Neural crest cell (in vitro differentiated cells): ENCODE data around the gene FNBP1L. TPM values are rescaled to one million over a fixed set of nuclear protein-coding genes. Genes with fewer than 3 reads are reported as not detected.
"Not testable (repeated sequence)": the region's sequence is repeated elsewhere in the genome, so short reads cannot be mapped to it uniquely, and the experiment has no call there.

Source experiments
- DNase-seq: peaks from one replicate; pipeline ENCODE4 v3.0.0; 2021; ENCODE audit warnings: low read depth, mixed read lengths, low spot score
- H3K27ac Mint-ChIP-seq: one replicate; pipeline ENCODE4 v1.8.0; 2021; ENCODE audit warnings: mild to moderate bottlenecking, mixed read lengths; ENCODE audit not compliant: unreplicated experiment
- H3K27me3 Mint-ChIP-seq: 2 replicates; pipeline ENCODE4 v1.8.0; 2021; ENCODE audit warnings: low read depth, mild to moderate bottlenecking, mixed read lengths
- H3K36me3 Mint-ChIP-seq: 2 replicates; pipeline ENCODE4 v1.8.0; 2021; ENCODE audit warnings: low read depth, mild to moderate bottlenecking, mixed read lengths
- H3K4me1 Mint-ChIP-seq: 2 replicates; pipeline ENCODE4 v1.8.0; 2021; ENCODE audit warnings: mixed read lengths
- H3K4me3 Mint-ChIP-seq: one replicate; pipeline ENCODE4 v1.8.0; 2021; ENCODE audit warnings: mild to moderate bottlenecking, mixed read lengths
- H3K9me3 Mint-ChIP-seq: 2 replicates; pipeline ENCODE4 v1.8.0; 2021; ENCODE audit warnings: mixed read lengths
- total RNA-seq: library from RNA; stranded (reverse); gene quantifications from 2 replicates; pipeline ENCODE4 v1.2.1, GENCODE V29; 2021
- TF ChIP-seq, protein P1 (sequence below): fragments of 200-600 bp; sonication (generic); conservative IDR thresholded peaks from 2 replicates; pipeline ENCODE4 v1.5.0; 2021; ENCODE audit warnings: antibody characterized with exemption, mild to moderate bottlenecking

Gene FNBP1L
- total RNA-seq, 1 donor from 2014 or later, result 60.9 TPM

GRCh38 chr1:93585059-93585966 is 137.4 kb downstream of the FNBP1L start:
- H3K9me3 Mint-ChIP-seq, result no peaks in the 10 kb centered on the region
- no peak for DNase-seq
- H3K27me3 Mint-ChIP-seq, result no peaks in the 10 kb centered on the region
- TF ChIP-seq, protein P1, sequence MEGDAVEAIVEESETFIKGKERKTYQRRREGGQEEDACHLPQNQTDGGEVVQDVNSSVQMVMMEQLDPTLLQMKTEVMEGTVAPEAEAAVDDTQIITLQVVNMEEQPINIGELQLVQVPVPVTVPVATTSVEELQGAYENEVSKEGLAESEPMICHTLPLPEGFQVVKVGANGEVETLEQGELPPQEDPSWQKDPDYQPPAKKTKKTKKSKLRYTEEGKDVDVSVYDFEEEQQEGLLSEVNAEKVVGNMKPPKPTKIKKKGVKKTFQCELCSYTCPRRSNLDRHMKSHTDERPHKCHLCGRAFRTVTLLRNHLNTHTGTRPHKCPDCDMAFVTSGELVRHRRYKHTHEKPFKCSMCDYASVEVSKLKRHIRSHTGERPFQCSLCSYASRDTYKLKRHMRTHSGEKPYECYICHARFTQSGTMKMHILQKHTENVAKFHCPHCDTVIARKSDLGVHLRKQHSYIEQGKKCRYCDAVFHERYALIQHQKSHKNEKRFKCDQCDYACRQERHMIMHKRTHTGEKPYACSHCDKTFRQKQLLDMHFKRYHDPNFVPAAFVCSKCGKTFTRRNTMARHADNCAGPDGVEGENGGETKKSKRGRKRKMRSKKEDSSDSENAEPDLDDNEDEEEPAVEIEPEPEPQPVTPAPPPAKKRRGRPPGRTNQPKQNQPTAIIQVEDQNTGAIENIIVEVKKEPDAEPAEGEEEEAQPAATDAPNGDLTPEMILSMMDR, result no peak
- no peak overlapping the region for H3K4me3 Mint-ChIP-seq
- H3K27ac Mint-ChIP-seq, result peak overlapping the region; percentile 35
- H3K4me1 Mint-ChIP-seq, result peaks cover 16% of the 10 kb centered on the region
- H3K36me3 Mint-ChIP-seq, result peaks cover 28% of the 10 kb centered on the region

- DNase-seq, result no peak
- Mint-ChIP-seq H3K36me3 (peaks cover 31% of the 10 kb centered on the region), H3K27me3 (no peaks in the 10 kb centered on the region), H3K9me3 (no peaks in the 10 kb centered on the region), H3K27ac (no peak overlapping the region), H3K4me1 (peaks cover 26% of the 10 kb centered on the region), H3K4me3 (no peak overlapping the region)
- TF ChIP-seq, protein P1, result no peak
Measured at GRCh38 chr1:93587354-93587753, 139.4 kb downstream of the FNBP1L start.

GRCh38 chr1:93588206-93588605 is 140.3 kb downstream of the FNBP1L start:
- H3K36me3 Mint-ChIP-seq, result peaks cover 25% of the 10 kb centered on the region
- H3K9me3 Mint-ChIP-seq, result no peaks in the 10 kb centered on the region
- peaks cover 26% of the 10 kb centered on the region for H3K4me1 Mint-ChIP-seq
- peak overlapping the region; percentile 36 for H3K27ac Mint-ChIP-seq
- TF ChIP-seq, protein P1, result no peak
- DNase-seq, result no peak
- H3K27me3 Mint-ChIP-seq, result no peaks in the 10 kb centered on the region
- H3K4me3 Mint-ChIP-seq, result no peak overlapping the region

GRCh38 chr1:93588955-93589354 is 141.0 kb downstream of the FNBP1L start:
- peaks cover 30% of the 10 kb centered on the region for H3K4me1 Mint-ChIP-seq
- peaks cover 24% of the 10 kb centered on the region for H3K36me3 Mint-ChIP-seq
- no peaks in the 10 kb centered on the region for H3K9me3 Mint-ChIP-seq
- H3K4me3 Mint-ChIP-seq, result no peak overlapping the region
- TF ChIP-seq, protein P1, result no peak
- H3K27ac Mint-ChIP-seq, result no peak overlapping the region
- no peaks in the 10 kb centered on the region for H3K27me3 Mint-ChIP-seq
- no peak for DNase-seq

DNA sequence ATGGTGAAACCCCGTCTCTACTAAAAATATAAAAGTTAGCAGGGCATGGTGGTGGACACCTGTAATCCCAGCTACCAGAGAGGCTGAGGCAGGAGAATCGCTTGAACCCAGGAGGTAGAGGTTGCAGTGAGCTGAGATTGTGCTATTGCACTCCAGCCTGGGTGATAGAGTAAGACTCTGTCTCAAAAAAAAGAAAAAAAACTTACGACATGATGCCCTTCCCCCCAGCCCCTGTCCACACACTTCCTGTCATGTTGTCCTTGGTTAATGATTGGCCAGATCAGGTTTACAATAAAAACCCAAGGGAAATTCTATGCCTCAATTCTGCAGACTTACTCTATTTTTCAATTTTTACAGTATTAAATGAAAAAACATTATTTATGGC is 143.4 kb downstream of the FNBP1L start:
- not testable (repeated sequence) for H3K4me3 Mint-ChIP-seq

More for the DNA sequence above, 143.4 kb downstream of the FNBP1L start:
- H3K27me3 Mint-ChIP-seq, DNase-seq, H3K9me3 Mint-ChIP-seq: not testable (repeated sequence)
- peak overlapping the region; percentile 24 for H3K27ac Mint-ChIP-seq
- peaks cover 19% of the 10 kb centered on the region for H3K36me3 Mint-ChIP-seq
- H3K4me1 Mint-ChIP-seq, result peaks cover 50% of the 10 kb centered on the region
